H9 (cell line): ENCODE data around the gene ATP1A4. TPM values are rescaled to one million over a fixed set of nuclear protein-coding genes. Genes with fewer than 3 reads are reported as not detected.

Experiments used
- DNase-seq: peaks from one replicate; pipeline ENCODE4 v3.0.0-alpha.2; 2017
- H2AFZ ChIP-seq: one replicate; pipeline ENCODE4 v1.6.1; 2013; ENCODE audit warnings: mild to moderate bottlenecking, low read length, control low read depth, moderate library complexity
- H2AK5ac ChIP-seq: 2 replicates; pipeline ENCODE4 v1.6.1; 2013; ENCODE audit warnings: low read length, control low read depth, mixed read lengths; ENCODE audit not compliant: insufficient read length
- H2BK120ac ChIP-seq: one replicate; pipeline ENCODE4 v1.6.1; 2013; ENCODE audit warnings: low read depth, mild to moderate bottlenecking, low read length, control low read depth, inconsistent platforms; ENCODE audit not compliant: poor library complexity, severe bottlenecking
- H2BK12ac ChIP-seq: 2 replicates; pipeline ENCODE4 v1.6.1; 2013; ENCODE audit warnings: low read length, control low read depth, mixed read lengths, low read depth; ENCODE audit not compliant: insufficient read length
- H2BK15ac ChIP-seq: 2 replicates; pipeline ENCODE4 v1.6.1; 2013; ENCODE audit warnings: low read depth, low read length, control low read depth
- H2BK20ac ChIP-seq: one replicate; pipeline ENCODE4 v1.6.1; 2013; ENCODE audit warnings: low read depth, mild to moderate bottlenecking, low read length, control low read depth, inconsistent platforms; ENCODE audit not compliant: poor library complexity, severe bottlenecking
- H2BK5ac ChIP-seq: 2 replicates; pipeline ENCODE4 v1.6.1; 2013; ENCODE audit warnings: low read length, control low read depth, mixed read lengths; ENCODE audit not compliant: insufficient read length
- H3K14ac ChIP-seq: 2 replicates; pipeline ENCODE4 v1.6.1; 2013; ENCODE audit warnings: low read length, control low read depth; ENCODE audit not compliant: insufficient read depth
- H3K18ac ChIP-seq: 2 replicates; pipeline ENCODE4 v1.6.1; 2013; ENCODE audit warnings: low read depth, mild to moderate bottlenecking, mixed read lengths, low read length, control low read depth; ENCODE audit not compliant: insufficient read length
- H3K23ac ChIP-seq: 2 replicates; pipeline ENCODE4 v1.6.1; 2013; ENCODE audit warnings: low read length, control low read depth, mixed read lengths, low read depth; ENCODE audit not compliant: insufficient read length
- H3K23me2 ChIP-seq: 2 replicates; pipeline ENCODE4 v1.6.1; 2013; ENCODE audit warnings: low read depth, mild to moderate bottlenecking, mixed read lengths, low read length, control low read depth; ENCODE audit not compliant: insufficient read length, poor library complexity, severe bottlenecking
- H3K27ac ChIP-seq: 2 replicates; pipeline ENCODE4 v1.5.1; 2013; ENCODE audit warnings: low read length, control low read depth, mixed read lengths, low read depth; ENCODE audit not compliant: insufficient read length
- H3K27me3 ChIP-seq: 2 replicates; pipeline ENCODE4 v1.6.1; 2013; ENCODE audit warnings: low read length, control low read depth, inconsistent platforms; ENCODE audit not compliant: insufficient read depth
- H3K4ac ChIP-seq: 2 replicates; pipeline ENCODE4 v1.6.1; 2013; ENCODE audit warnings: low read depth, mild to moderate bottlenecking, control low read depth, inconsistent platforms, low read length, moderate library complexity
- H3K4me1 ChIP-seq: 2 replicates; pipeline ENCODE4 v1.6.1; 2013; ENCODE audit warnings: low read length, control low read depth, inconsistent platforms; ENCODE audit not compliant: insufficient read depth
- H3K4me2 ChIP-seq: 2 replicates; pipeline ENCODE4 v1.6.1; 2013; ENCODE audit warnings: low read length, control low read depth, mixed read lengths; ENCODE audit not compliant: insufficient read length, insufficient read depth
- H3K56ac ChIP-seq: 2 replicates; pipeline ENCODE4 v1.6.1; 2013; ENCODE audit warnings: low read depth, mild to moderate bottlenecking, mixed read lengths, low read length, control low read depth; ENCODE audit not compliant: insufficient read length
- H3K79me1 ChIP-seq: 2 replicates; pipeline ENCODE4 v1.6.1; 2013; ENCODE audit warnings: low read depth, mild to moderate bottlenecking, moderate library complexity, low read length, control low read depth, inconsistent platforms; ENCODE audit not compliant: insufficient read depth, poor library complexity, severe bottlenecking
- H3K79me2 ChIP-seq: 2 replicates; pipeline ENCODE4 v1.6.1; 2013; ENCODE audit warnings: low read length, control low read depth, inconsistent platforms; ENCODE audit not compliant: insufficient read depth
- H3K9ac ChIP-seq: 2 replicates; pipeline ENCODE4 v1.6.1; 2013; ENCODE audit warnings: low read length, control low read depth, mixed read lengths; ENCODE audit not compliant: insufficient read length; ENCODE audit errors: extremely low read depth
- H3K9me3 ChIP-seq: one replicate; pipeline ENCODE4 v1.6.1; 2013; ENCODE audit warnings: low read depth, low read length, inconsistent platforms; ENCODE audit not compliant: control insufficient read depth
- H3T11ph ChIP-seq: one replicate; pipeline ENCODE4 v1.6.1; 2013; ENCODE audit warnings: mild to moderate bottlenecking, low read length, control low read depth, inconsistent platforms
- H4K20me1 ChIP-seq: one replicate; pipeline ENCODE4 v1.6.1; 2013; ENCODE audit not compliant: control insufficient read depth, insufficient read length, insufficient read depth
- H4K5ac ChIP-seq: 2 replicates; pipeline ENCODE4 v1.6.1; 2013; ENCODE audit warnings: low read depth, mild to moderate bottlenecking, mixed read lengths, low read length, control low read depth; ENCODE audit not compliant: insufficient read length
- H4K8ac ChIP-seq: replicated peaks from 2 replicates; pipeline ENCODE4 v1.6.1; 2013; ENCODE audit warnings: low read length, control low read depth, mixed read lengths, low read depth; ENCODE audit not compliant: insufficient read length
- H4K91ac ChIP-seq: 2 replicates; pipeline ENCODE4 v1.6.1; 2013; ENCODE audit warnings: low read depth, mild to moderate bottlenecking, moderate library complexity, mixed read lengths, low read length, control low read depth; ENCODE audit not compliant: insufficient read length
- H3K27ac Mint-ChIP-seq, 3 experiments: 2 replicates in 2 of 3; 3 replicates in 1 of 3; pipeline ENCODE4 v1.8.0; 2020 to 2021; ENCODE audit warnings: mixed read lengths in 3 of 3, mild to moderate bottlenecking in 1 of 3, moderate library complexity in 1 of 3
- H3K27me3 Mint-ChIP-seq: 2 replicates; pipeline ENCODE4 v1.8.0; 2021; ENCODE audit warnings: low read depth, mild to moderate bottlenecking, moderate library complexity, mixed read lengths
- H3K36me3 Mint-ChIP-seq, 3 experiments: 2 replicates in 2 of 3; 3 replicates in 1 of 3; pipeline ENCODE4 v1.8.0; 2020 to 2021; ENCODE audit warnings: low read depth in 3 of 3, mixed read lengths in 3 of 3; ENCODE audit not compliant: insufficient read depth in 1 of 3
- H3K4me1 Mint-ChIP-seq, 2 experiments: 2 replicates each; pipeline ENCODE4 v1.8.0; 2020; ENCODE audit warnings: mixed read lengths in 2 of 2
- H3K4me3 Mint-ChIP-seq, 2 experiments: 2 replicates in 1 of 2; 3 replicates in 1 of 2; pipeline ENCODE4 v1.8.0; 2020 to 2021; ENCODE audit warnings: mild to moderate bottlenecking in 2 of 2, mixed read lengths in 2 of 2, moderate library complexity in 1 of 2
- H3K9me3 Mint-ChIP-seq, 2 experiments: 2 replicates in 1 of 2; 3 replicates in 1 of 2; pipeline ENCODE4 v1.8.0; 2020; ENCODE audit warnings: mild to moderate bottlenecking in 2 of 2, mixed read lengths in 2 of 2, moderate library complexity in 1 of 2
- CTCF ChIP-seq: fragments of 200-600 bp; sonication (generic); conservative IDR thresholded peaks from 3 replicates; pipeline ENCODE4 v1.8.0; 2021; ENCODE audit warnings: antibody characterized with exemption, mild to moderate bottlenecking
- WGBS: extraction: QIAGEN DNeasy Blood & Tissue Kit; methylation state at CpG from one replicate; pipeline ENCODE4 v1.1.7; 2013; ENCODE audit warnings: missing lambda C conversion rate, low lambda C conversion rate, mixed read lengths; ENCODE audit not compliant: insufficient read length; ENCODE audit errors: extremely low coverage; 5-methylcytosine and 5-hydroxymethylcytosine counted together
- total RNA-seq: library from RNA; stranded (reverse); gene quantifications from 2 replicates; pipeline ENCODE4 v1.2.1, GENCODE V29; 2021

Gene ATP1A4
- total RNA-seq, 1 experiment from 2014 or later, result 0.20 TPM

- Histone ChIP-seq H2BK20ac (no peak overlapping the region), H3K9me3 (no peaks in the 10 kb centered on the region), H3K4me2 (no peak overlapping the region), H3K23ac (no peak overlapping the region), H3K27ac (no peak overlapping the region), H3K79me1 (no peaks in the 10 kb centered on the region), H3K14ac (no peak overlapping the region), H4K20me1 (no peaks in the 10 kb centered on the region), H3K18ac (no peak overlapping the region), H3K27me3 (no peaks in the 10 kb centered on the region), H2BK15ac (no peak overlapping the region), H2BK5ac (no peak overlapping the region), H2AFZ (no peak overlapping the region), H4K8ac (no peak overlapping the region), H2BK120ac (no peak overlapping the region), H4K91ac (no peak overlapping the region), H4K5ac (no peak overlapping the region), H2BK12ac (no peak overlapping the region), H3K4me1 (0 out of 2 replicates have a peak, but pooled peaks cover 1% of the 10 kb centered on the region), H3T11ph (no peak overlapping the region), H3K79me2 (no peaks in the 10 kb centered on the region), H3K4ac (no peak overlapping the region), H2AK5ac (no peak overlapping the region), H3K23me2 (no peaks in the 10 kb centered on the region), H3K9ac (no peak overlapping the region), H3K56ac (no peak overlapping the region)
- H3K4me1 Mint-ChIP-seq, result peaks cover 0 to 6% of the 10 kb centered on the region in 2 experiments; a peak in 2 of 4 replicates
- H3K27me3 Mint-ChIP-seq, result peaks cover 3% of the 10 kb centered on the region
- WGBS, result no CpG with 5 or more reads among the region's 8 CpGs
- peak overlapping the region in 1 of 3 experiments; percentile 41; a peak in 1 of 7 replicates for H3K27ac Mint-ChIP-seq
- TF ChIP-seq CTCF, result no peak
- no peak for DNase-seq
- no peak overlapping the region for H3K4me3 Mint-ChIP-seq
- peaks cover 0 to 78% (median 73%) of the 10 kb centered on the region in 3 experiments; a peak in 6 of 7 replicates for H3K36me3 Mint-ChIP-seq
- no peaks in the 10 kb centered on the region for H3K9me3 Mint-ChIP-seq
Measured at GRCh38 chr1:160137216-160137862, 14.1 kb upstream of the ATP1A4 start.
